ENCODE data around the gene PDE6C.

- TF ChIP-seq, protein P1, sequence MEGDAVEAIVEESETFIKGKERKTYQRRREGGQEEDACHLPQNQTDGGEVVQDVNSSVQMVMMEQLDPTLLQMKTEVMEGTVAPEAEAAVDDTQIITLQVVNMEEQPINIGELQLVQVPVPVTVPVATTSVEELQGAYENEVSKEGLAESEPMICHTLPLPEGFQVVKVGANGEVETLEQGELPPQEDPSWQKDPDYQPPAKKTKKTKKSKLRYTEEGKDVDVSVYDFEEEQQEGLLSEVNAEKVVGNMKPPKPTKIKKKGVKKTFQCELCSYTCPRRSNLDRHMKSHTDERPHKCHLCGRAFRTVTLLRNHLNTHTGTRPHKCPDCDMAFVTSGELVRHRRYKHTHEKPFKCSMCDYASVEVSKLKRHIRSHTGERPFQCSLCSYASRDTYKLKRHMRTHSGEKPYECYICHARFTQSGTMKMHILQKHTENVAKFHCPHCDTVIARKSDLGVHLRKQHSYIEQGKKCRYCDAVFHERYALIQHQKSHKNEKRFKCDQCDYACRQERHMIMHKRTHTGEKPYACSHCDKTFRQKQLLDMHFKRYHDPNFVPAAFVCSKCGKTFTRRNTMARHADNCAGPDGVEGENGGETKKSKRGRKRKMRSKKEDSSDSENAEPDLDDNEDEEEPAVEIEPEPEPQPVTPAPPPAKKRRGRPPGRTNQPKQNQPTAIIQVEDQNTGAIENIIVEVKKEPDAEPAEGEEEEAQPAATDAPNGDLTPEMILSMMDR (IDR thresholded peaks at IDR 0.05), result no peak
- TF ChIP-seq USF1 (CRISPR knock-in tag; IDR thresholded peaks at IDR 0.05), result no peak
- TF ChIP-seq ZNF232 (CRISPR knock-in tag; IDR thresholded peaks at IDR 0.05), result no peak
- TF ChIP-seq JUN (CRISPR knock-in tag; IDR thresholded peaks at IDR 0.05), result no peak
- TF ChIP-seq CBFB (CRISPR knock-in tag; IDR thresholded peaks at IDR 0.05; ENCODE audit: low read depth), result no peak
Observed at GRCh38 chr10:93680412-93681047, 68.2 kb downstream of the PDE6C start.
